Glomerular visceral epithelial cell (primary cell): ENCODE measurements around the gene IGDCC3.

Source experiments
- DNase-seq: peaks from one replicate; pipeline ENCODE4 v3.0.0-alpha.2; 2016; ENCODE audit errors: extremely low spot score

The IGDCC3 gene

GRCh38 chr15:65377976-65378366, at the start of gene IGDCC3:
TSS of gene IGDCC3 (minus strand) at chr15:65378002. CDS start at chr15:65377788, 214 bp downstream.
- DNase-seq: no peak

DNA sequence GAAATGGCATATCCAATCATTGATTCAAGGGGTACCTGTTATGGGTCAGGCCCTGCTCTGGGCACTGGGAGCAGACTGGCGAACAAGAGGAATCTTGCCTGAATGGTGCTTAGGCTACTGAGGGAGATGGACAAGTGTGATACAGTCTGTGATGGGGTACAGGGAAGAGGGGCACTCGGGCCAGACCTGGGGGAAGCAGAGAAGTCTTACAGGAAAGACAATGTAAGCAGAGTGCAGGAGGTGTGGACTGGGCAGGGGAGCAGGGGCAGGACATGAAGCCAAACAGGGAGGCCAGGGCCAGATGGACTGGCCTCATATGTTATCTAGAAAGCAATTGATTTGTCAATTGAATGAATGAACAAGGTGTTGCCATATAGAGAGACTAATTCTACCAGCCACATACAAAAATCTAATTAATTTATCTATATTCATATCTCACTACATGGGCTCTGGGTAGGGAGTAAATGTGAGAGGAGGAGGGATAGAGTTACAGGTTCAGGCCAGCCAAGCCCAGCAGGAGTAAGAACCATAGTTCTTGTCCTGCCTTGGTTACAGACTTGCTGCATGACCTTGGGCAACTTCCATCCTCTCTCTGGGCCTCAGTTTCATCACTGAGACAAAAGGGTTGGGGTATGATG, 48.5 kb upstream of the IGDCC3 start:
- no peak for DNase-seq

DNA sequence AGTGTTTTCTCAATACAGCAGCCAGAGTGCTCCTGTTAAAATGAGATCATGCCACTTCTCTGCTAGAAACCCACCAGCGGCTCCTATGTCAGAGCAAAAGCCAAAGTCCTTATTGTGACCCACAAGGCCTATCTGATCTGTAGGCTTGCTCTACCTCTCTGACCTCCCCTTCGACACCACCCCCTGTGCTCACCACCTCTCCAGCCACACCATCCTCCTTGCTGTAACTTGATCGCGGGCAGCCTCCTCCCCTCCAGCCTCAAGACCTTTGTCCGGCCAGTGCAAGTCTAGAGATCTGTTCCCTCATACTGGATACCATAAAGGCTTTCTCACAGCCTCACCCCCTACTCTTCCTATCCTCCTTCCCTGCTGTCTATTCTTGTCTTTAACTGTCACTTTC, 46.9 kb upstream of the IGDCC3 start:
- no peak for DNase-seq

DNA sequence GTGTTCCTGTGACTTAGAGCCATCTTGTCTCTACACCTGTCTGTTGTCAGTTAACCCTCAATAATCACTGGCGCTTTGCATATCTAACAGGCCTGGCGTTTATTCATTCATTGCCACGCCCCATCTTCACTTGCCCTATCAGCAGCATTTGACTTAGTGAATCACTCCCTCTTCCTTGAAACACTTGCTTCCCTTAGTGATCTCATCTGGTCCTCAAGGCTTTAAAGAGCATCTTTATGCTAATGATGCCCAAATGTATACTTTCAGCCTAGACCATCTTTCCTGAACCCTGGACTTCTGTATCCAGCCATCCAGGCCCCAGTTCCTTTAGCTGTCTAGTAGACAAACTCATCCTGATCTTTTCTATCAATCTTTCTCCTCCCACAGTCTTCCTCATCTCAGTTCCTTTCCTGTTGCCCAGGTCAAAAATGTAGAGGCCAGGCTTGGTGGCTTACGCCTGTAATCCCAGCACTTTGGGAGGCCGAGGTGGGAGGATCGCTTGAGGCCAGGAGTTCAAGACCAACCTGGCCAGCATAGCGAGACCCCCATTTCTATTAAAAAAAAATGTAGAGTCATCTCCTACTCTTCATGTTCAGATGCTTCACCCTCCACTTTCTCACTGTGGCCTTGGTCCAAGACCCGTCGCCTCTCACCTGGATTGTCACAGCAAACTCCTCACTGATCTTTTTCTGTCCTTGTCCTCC, 46.3 kb upstream of the IGDCC3 start:
- no peak for DNase-seq

- no peak for DNase-seq
Observed at GRCh38 chr15:65423150-65423975, 45.6 kb upstream of the IGDCC3 start.

DNA sequence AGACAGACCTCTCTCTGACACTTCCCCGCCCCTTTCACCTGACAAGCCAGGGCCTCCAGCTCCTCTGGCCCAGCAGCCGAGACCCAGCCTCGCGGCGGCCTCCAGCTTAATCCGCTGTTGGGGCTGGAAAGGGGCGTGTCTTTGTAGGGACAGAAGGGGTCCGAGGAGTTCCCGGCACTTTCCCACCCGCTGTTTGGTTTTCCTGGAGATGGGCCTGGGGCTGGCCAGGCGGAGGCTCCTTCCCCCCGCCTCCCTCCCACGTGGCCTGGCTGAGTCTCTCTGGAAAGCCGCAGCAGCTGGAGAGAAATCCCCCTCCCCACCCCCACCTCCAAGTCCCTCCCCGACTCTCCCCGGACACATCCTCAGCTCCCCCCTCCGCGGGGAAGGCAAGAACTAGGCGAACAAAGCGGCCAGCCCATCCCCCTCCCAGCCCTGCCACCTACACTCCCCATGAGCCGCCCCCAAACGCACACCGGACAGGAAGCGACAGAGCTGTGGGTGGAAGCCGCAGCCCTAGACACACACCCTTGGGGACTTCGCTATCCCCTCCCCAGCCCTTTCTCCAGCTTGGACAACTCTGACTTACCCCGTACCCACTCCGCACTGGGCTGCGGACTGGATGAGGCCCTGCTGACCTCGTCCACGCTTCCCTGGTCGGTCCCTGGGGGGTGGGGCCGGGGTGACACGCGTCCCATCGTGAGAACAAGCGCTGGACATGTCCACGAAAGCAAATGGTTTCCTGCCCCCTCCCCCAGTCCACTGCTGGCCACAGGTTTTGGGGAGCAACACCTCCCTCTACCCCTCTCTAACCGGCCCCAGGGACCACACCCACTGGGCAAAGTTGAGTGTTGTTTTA, 43.8 kb upstream of the IGDCC3 start:
- DNase-seq: peak; percentile 71

- DNase-seq: no peak
Observed at GRCh38 chr15:65420975-65421359, 43.2 kb upstream of the IGDCC3 start.

DNA sequence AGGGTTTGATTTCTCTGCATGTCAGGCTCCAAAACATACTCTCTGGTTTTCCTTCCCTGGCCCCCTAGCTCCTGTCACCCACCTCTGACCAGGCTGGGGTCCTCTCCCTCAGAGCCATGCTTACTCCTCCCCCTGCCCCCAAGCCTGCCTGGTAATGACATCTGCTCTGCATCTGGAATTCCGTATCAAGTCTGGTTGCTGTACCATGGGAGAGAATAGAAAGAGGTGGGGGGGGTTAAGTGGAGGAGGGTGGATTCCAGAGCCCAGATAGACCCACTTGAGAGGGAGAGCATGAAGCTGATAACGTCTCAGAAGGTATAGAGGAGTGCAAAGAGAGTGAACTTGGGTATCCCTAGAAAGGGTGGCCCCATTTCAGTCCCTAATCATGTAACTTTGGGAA, 40.8 kb upstream of the IGDCC3 start:
- no peak for DNase-seq

- peak; percentile 43 for DNase-seq
Observed at GRCh38 chr15:65416845-65417416, 39.1 kb upstream of the IGDCC3 start.

DNA sequence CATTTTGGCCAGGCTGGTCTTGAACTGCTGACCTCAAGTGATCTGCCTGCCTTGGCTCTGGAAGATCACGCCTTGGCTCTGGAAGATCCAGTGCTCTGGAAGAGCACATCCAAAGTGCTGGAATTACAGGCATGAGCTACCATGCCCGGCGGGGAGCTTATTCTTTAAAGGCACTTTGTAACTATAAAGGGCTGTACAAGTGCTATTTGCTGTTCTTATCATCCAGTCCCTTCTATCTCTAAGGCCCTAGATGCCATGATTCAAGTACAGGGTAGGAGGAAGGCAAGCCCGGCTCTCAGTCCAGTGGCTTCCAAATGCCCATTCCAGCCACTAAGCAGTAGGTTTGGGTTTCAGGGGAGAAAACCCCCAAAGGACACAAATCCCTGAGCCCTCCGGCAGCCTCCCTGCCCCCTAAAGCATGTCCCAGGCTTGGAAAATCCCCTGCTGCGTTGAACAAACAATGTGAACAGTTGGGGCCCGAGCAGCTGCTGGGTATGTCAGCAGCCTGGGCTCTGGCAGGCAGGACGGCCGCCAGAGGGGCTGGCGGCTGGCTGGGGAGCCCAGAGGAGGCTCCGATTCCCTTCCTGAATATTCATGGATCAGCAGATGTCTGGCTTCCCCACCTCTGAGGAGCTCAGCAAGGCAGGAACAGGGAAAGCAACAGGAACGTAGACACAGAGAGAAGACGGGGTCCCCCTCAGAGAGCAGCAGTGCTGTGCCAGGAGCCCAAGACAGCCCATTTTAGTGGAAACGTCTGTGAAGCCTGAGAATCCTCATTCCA, 37.2 kb upstream of the IGDCC3 start:
- DNase-seq: peak; percentile 62

DNA sequence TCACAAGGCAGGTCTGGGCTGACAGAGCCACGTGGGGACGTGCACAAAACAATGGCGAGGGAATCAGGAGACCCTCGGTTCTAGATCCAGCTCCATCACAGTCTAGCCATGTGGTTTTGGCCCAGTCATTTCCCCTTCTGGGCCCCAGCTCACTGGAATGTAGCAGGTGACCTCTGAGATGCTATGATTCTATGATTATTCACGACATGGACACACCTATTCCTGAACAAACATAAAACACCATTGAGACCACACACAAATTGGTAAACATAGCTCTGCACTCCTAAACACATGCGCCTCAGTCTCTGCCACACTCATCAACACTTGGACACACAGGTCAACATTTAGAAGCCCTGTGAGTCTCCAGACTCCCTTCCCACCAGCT, 36.0 kb upstream of the IGDCC3 start:
- DNase-seq: no peak

- DNase-seq: no peak
Observed at GRCh38 chr15:65413051-65413759, 35.4 kb upstream of the IGDCC3 start.

- no peak for DNase-seq
Observed at GRCh38 chr15:65412556-65412955, 34.8 kb upstream of the IGDCC3 start.

DNA sequence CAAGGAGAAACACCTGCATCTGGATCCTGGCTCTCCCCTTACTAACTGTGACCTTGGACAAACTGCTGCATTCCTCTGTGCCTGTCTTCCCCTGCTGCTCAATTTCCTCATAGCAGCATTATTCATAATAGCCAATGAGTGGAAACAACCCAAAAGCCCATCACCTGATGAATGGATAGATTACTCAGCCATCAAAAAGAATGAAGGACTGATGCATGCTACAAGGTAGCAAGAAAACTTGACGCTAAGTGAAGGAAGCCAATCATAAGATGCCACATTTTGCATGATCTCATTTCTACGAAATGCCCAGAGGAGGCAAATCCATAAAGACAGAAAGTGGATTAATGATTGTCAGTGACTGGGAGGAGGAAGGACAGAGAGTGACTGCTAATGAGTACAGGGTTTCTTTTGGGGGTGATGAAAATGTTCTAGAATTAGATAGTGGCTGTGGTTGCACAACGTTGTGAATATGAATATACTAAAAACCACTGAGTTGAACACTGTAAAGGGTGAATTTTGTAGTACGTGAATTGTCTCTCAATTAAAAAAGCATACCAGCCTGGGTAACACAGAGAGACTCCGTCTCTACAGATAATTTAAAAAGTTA, 33.8 kb upstream of the IGDCC3 start:
- DNase-seq: peak; percentile 88

DNA sequence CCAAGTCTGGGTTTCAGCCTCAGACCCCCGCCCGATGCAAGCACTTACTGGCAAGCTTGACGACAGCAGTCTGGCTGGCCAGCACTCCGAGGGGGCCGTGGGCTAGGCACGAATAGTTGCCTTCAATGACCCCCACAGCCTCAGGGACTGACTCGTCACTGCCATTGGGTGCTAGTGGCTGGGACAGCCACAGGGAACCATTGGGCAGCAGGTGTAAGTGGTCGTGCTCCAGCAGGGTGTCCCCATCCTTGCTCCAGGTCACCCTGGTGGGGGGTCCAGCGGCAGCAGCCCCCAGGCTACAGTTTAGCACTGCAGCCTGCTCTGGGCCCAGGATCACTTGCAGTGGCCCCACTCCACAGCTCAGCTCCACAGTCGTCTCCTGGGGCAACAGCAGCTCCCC, 33.2 kb upstream of the IGDCC3 start:
- no peak for DNase-seq

DNA sequence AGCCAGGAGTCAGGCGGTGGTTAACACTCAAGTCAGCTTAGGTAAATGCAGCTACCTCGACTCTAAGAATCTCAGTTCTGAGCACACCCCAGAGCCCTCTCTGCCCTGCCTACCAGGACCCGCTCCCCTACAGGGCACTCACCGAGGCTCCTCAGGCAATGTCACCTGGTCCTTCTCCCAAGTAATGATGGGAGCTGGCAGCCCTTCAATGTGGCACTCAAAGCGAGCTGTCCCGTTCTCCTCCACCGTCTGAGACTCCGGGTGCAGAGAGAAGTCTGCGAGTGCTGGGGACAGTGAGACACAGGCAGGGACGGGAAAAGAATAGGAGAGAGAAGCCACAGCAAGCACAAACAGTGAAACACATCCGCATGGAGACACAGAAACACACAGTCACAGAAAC, 32.2 kb upstream of the IGDCC3 start:
- DNase-seq: no peak

DNA sequence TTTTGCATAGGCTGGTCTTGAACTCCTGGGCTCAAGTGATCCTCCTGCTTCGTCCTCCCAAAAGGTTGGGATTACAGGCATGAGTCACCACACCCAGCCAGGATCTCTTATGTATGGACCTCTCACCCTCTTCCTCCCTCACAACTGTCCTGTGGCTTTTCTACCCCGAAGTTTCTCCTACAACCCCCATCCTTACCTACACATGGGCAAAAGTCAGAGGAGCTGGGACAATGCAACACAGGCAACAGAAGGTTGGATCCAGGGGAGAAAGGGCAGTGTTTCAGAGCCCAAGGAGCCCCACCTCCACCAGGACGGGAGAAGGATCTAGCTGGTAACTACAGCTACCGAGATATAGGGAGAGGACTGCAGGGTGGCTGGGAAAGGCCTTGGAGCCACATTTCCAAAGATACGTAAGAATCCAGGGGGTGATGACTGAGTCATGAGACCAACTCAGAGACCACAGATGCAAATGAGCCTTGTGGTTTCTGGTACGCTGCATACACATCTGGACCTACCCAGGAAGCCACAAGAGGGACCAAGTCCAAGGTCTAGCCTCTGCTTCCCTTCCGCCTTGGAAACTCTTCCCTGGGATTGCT, 31.3 kb upstream of the IGDCC3 start:
- peak; percentile 98 for DNase-seq

- peak; percentile 76 for DNase-seq
Observed at GRCh38 chr15:65408324-65409035, 30.7 kb upstream of the IGDCC3 start.
